Gastrocnemius medialis (tissue), 4 donors: ENCODE measurements around the gene FBLN2.

ENCODE experiments used
- POLR2A ChIP-seq, 2 donors: fragments of 450-650 bp; IDR thresholded peaks; one replicate each; pipeline ENCODE4 v1.6.1; 2017; ENCODE audit warnings: antibody characterized with exemption in 2 of 2, mild to moderate bottlenecking in 2 of 2, moderate library complexity in 2 of 2
- TF ChIP-seq, protein P1 (sequence below), 5 experiments: fragments of 450-650 bp in 3 of 5; fragments of 200-600 bp in 2 of 5; sonication (generic) in 2 of 5; IDR thresholded peaks in 4 of 5; conservative IDR thresholded peaks in 1 of 5; 1 replicate in 4 of 5; 2 replicates in 1 of 5; pipeline ENCODE4 v1.5.1; 2016 to 2019; ENCODE audit warnings: antibody characterized with exemption in 5 of 5, mild to moderate bottlenecking in 3 of 5, moderate library complexity in 3 of 5

DNA sequence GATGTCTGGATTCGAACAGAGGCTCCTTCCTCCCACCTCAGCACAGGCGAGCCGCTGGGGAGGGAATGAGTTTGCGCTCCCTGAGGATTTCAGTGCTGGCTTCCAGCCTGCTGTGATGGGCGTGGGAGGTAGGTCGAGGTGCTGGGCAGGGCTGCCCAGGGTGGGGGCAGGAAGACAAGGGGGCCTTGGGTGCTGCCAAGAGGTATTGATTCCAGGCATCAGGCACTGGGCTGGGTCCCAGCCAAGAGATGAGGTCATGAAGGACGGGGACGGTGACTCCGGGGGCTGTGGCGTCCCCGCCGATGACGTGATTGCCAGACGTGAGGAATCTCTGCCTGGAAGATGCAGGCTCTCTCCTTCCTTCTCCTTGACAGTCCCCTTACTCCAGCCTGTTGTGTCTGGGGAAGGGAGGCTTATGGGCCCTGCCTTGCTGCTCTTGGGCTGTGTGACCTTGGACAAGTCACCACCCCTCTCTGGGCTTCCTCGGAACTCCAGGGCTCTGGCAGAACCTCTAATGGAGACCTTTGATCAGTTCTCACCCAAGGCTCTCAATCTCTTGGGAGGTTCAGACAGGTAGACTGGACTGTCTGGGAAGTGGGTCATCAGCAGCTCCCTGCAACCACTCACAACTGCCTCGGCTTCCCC is 116.8 kb downstream of the FBLN2 start:
- TF ChIP-seq, protein P1, sequence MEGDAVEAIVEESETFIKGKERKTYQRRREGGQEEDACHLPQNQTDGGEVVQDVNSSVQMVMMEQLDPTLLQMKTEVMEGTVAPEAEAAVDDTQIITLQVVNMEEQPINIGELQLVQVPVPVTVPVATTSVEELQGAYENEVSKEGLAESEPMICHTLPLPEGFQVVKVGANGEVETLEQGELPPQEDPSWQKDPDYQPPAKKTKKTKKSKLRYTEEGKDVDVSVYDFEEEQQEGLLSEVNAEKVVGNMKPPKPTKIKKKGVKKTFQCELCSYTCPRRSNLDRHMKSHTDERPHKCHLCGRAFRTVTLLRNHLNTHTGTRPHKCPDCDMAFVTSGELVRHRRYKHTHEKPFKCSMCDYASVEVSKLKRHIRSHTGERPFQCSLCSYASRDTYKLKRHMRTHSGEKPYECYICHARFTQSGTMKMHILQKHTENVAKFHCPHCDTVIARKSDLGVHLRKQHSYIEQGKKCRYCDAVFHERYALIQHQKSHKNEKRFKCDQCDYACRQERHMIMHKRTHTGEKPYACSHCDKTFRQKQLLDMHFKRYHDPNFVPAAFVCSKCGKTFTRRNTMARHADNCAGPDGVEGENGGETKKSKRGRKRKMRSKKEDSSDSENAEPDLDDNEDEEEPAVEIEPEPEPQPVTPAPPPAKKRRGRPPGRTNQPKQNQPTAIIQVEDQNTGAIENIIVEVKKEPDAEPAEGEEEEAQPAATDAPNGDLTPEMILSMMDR (IDR thresholded peaks at IDR 0.05 in 4 of 5, conservative IDR thresholded peaks at IDR 0.05 in 1 of 5), result no peak
- TF ChIP-seq POLR2A (IDR thresholded peaks at IDR 0.05), result no peak
